GM18858 (cell line): ENCODE results near the gene KRT37.
"Not testable (repeated sequence)": the region's sequence is repeated elsewhere in the genome, so short reads cannot be mapped to it uniquely, and the experiment has no call there.

Source experiments
- ATAC-seq: cut with Tn5 transposase; IDR thresholded peaks from one replicate; pipeline ENCODE4 v1.9.1; 2021; ENCODE audit not compliant: unreplicated experiment

The KRT37 gene

DNA sequence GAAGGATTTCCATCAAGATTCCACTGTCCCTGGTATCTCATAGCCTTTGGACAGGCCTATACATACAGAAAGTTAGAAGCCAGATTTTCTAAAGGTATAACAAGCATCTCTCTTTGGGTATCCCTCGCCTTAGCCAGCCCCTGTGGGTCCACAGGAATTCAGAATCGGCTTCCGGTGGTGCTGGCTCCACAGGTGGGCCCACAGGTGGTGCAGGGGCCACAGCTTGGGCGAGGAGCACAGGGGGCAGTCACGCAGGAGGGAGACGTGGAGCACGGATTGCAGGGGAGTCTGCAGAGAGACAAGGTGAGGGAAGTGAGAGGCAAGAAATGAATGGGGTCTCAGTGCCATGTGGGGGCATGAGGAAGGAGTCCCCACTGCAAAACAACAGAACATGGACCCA lies 12.9 kb upstream of the KRT37 start:
- no peak for ATAC-seq

DNA sequence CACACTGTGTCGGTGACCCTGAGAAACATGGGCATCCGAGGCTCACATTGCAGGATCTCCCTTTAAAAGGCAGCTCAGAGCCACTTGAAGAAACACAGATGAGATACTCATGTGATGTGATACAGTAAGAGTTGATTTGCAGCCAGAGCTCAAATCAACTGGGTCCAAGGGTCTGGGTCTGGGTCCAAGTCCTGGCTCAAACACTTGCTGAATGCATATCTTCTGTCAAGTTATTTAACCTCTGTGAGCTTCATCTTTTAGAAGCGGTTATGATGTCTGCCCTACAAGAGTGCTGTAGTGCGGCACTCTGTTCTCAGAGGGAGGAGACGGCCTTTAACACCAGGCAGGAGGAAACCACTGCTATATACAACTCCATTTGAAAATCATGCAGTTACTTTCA lies 10.0 kb upstream of the KRT37 start:
- ATAC-seq, result no peak

DNA sequence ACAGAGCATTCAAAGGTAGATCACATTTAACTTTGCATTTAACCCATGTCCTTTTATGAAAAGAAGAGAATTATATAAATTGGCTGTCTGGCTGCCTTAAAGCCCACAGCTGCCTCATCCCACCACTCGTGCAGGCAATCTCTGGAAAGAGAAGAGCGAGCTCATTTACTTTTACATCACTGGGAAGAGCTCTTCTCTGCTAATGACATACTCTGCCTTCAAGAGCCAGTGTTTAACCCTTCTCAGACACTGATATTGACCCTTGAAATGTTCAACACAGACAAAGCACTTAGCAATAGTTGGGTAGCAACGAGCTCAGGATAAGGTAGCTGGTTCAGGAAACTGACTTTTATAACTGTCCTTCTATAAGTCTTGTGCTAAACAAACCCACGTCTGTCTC lies 9.6 kb upstream of the KRT37 start:
- ATAC-seq, result no peak

DNA sequence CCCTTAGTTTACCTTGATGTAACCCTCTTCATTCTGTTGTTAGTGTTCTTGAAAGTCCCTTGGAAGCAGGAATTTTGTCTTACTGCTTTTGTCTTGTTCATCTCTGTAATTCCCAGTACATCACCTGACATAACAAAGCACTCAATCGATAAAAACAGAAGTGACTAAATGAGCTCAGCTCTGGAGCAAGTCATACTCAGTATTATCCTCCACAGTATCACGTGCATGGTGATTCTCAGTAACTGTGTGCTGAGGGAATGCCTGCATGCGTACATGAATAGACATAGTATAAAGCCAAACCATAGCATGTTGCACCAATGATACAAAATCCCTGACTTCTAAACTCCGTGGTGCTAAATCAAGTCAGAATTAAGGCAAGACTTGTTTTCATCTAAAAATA lies 9.2 kb upstream of the KRT37 start:
- ATAC-seq, result no peak

DNA sequence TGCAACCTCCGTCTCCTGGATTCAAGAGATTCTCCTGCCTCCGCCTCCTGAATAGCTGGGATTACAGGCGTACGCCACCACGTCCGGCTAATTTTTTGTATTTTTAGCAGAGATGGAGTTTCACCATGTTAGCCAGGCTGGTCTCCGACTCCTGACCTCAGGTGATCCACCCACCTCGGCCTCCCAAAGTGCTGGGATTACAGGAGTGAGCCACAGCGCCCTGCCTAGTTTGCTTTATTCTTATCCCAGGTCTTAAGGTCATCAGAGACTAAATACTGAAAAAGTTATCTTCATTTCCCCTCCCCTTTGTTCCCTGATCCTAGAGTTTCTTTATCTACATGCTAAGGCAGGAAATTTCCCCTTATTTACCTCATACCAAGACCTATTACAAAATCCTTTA lies 6.0 kb upstream of the KRT37 start:
- not testable (repeated sequence) for ATAC-seq

DNA sequence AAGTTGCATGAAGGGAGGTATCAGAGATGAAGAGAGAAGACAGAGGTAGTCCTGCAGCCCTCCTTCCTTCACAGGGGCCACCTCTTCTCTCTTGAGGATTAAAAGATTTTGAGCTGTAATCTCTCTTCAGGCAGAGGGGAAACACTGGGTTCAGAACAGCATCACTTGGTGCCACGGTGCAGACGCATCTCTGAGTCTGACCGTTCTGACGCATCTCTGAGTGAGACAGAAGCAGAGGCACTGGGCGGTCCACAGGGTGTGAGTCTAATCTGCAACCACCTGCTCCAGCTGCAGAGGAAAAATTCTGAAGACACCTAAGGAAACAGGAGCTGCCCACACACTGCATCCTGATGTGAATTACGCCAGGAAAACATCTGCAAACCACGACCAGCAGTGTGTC lies 5.3 kb upstream of the KRT37 start:
- no peak for ATAC-seq

DNA sequence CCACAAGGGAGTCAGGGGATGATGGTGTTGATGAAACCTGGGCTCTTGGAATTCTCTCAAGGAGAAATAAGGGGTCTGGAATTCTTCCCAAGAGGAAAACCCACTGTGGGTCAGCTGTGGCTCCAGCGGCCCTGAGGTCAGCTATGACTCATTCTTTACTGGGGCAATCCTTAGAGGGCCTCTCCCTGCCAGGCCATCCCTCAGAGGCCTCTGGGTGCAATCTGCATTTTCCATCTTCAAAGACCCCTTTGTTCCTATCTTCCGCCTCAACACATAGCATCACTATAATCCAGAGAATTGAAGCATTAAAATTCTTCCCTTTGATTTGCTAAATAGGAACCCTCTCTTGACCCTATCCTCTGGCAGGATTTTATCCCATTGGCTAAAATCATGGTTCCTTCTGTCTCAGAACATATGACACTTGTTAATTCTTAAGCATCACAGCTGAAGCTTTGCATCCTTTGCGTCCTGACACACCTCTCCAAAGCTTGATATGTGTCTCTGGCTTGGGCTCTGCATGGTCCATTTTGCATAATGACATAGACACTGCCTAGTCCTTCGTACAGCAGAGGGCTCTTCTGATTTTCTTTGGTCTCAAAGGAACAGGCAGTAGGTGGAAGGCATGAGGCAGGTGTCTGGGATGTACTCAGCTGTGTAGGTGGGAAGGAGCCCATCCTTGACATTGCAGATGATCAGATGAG lies 4.4 kb upstream of the KRT37 start:
- ATAC-seq, result no peak

DNA sequence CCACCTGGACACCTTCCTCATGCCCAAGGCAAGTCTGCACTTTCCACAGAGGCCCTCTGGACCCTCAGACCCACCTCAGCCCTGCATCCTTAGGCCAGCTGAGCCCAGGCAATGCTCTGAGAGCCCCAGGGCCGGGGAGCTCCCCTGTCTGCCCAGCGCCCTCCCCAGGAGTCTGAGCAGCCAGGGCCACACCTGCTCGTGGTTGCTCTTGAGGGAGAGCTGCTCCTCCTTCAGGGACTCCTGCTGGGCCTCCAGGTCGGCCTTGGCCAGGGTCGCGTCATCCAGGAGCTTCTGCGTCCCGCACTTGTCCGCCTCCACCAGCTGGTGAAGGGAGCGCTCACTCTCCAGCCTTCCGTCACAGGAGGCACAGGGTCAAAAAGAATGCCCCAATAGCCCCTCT lies 1.8 kb downstream of the KRT37 start:
- not testable (repeated sequence) for ATAC-seq

DNA sequence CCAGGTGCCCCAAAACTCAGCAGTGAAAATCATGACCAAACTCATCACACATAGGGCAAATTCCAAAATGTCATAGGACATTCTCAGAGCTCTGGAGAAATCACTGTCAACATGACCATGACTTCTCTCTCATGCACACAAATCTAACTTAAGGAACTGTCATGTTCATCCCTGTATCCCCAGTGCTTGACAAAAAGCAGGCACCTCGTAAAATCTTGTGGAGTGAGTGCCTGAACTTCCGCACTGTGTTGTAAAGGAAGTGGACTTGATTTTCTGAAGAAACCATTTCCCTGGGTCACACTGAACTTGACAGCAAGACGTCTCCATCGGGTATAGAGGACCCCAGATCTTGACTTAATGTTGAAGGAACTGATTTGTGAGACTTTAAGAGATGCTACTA lies 2.8 kb downstream of the KRT37 start:
- no peak for ATAC-seq

DNA sequence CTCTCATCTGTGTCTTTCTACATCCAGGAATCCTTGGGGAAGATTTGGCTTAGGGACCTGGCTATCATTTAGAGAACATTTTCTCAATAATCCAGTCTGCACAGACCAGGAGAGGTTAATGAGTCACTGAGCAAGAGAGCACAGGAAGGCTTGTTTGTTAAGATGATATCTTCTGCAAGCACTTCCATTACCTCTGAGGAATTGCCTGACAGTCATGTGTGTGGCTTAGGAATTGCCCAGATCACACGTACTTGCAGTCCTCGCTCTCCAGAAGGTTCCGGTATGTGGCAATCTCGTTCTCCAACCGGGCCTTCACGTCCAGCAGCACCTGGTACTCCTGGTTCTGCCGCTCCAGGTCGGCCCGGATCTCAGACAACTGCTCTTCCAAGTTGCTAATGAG lies 3.3 kb downstream of the KRT37 start:
- ATAC-seq, result no peak

DNA sequence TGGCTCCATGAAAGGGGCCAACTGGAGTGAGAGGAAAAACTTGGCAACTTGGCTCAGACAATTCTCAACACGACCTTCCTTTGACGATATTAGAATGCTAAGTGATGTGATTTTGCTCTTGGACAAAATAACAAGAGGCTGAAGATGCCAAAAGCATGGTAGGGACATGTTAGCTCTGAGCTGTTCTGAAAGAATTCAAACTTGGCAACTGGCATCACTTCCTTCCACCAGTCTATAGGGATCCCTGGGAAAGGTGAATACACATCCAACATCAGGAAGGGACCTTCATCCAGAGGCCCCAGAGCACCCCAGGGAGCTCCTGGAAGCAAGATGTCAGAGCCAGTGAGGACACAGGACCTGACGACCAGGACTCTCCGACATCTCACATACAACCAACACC lies 4.3 kb downstream of the KRT37 start:
- no peak for ATAC-seq

DNA sequence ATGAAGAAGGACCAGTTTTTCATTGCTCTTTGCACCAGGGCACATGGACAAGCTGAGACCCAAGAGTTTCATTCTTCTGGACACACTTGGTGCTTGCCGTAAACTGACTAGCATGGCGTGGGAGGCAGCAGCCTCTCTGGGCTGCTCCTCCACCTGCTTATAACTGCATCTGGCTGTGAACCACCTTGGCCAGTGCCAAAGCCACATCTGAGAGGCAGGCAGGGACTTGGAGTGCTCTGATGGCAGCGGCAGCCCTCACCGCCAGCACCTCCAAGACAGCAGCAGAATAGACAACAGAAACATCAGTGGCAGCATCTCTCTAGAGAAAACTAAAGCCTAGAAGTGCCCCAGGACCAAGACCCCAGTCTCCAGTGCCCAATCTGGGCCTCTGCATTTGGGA lies 4.7 kb downstream of the KRT37 start:
- no peak for ATAC-seq

DNA sequence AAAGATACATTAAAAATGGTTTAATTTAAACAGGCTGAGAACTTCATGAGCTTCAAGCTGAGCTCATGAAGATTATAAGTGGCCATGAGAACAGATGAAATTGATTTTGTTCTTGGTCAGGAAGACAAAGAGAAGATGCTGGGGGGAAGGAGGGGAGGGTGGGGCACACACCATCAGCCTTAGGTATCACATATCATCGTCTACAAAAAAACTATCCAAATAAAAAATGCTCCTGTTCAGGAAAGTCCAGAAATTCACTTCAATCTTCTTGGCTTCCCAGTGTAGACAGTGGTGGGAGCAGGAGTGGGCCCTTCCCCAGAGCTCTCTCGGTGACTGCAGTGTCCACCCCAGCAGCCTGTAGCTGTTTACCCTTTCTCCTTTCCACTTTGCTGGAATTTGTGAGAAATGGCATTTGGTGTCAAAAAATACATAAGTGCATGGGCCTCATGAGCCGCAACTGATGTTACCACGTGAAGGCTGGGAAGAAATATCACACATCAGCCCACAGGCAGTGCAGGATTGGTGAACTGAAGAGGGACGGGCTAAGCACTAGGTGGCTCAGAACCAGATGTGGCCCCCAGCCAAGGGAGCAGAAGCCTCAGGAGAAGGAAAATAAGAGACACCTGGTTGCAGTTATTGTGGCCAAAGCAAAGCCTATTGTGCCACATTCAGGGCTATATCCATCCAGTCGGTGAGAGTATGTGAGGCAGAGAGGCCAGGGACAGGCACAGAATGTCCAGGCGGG lies 6.1 kb downstream of the KRT37 start:
- ATAC-seq, result no peak

DNA sequence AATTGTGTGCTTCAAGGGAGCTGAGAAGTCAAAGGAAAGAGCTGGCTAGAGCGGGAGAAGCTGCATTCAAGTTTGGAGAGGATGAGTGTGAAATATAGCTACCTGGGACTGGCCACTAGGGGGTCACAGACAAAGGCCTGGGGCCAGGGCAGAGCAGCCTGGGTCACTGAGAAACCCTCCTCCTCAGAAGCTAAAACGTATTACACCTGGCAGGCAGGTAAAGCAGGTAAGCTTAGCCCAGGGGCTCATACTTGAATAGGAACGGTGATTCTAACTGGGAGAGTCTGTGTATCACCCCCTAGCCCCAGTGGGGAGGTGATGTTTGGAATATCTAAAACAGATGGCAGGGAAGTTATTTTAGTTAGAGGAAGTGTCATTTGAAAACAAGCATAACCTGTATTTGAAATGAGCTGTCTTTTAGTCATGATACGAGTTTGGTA lies 6.8 kb downstream of the KRT37 start:
- no peak for ATAC-seq

DNA sequence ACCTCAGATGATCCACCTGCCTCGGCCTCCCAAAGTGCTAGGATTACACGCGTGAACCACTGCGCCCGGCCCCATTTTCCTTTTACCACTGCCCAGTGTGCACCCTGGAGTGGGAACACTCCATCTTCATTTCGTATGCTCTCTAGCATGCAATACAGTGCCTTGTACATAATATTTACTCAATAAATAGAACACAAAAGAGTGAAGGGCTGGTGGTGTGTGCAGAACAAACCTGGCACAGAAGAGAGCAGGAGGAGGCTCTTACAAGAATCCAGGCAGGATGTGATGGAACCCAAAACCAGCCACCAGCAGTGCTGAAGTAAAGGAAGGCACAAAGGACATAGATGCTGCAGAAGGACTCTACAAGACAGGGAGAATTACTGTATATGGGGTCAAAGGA lies 7.3 kb downstream of the KRT37 start:
- no peak for ATAC-seq

DNA sequence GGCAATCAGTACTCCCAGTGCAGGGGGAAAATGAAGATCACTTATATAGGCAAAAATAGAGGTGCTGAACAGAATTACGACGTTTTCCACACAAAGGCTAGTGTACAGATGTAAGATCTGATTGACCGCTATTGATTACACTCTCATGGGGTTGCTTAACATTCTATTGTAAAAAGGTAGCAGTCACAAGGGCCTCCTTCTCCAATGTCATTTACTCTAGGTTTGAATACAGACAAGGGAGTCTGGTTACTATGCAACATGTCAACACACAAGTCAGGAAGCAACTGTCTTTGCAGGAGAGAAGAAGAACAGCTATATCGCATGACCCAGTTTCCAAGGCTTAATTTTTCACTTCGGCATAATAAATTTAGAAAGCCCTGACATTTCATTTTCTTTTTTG lies 7.9 kb downstream of the KRT37 start:
- no peak for ATAC-seq

DNA sequence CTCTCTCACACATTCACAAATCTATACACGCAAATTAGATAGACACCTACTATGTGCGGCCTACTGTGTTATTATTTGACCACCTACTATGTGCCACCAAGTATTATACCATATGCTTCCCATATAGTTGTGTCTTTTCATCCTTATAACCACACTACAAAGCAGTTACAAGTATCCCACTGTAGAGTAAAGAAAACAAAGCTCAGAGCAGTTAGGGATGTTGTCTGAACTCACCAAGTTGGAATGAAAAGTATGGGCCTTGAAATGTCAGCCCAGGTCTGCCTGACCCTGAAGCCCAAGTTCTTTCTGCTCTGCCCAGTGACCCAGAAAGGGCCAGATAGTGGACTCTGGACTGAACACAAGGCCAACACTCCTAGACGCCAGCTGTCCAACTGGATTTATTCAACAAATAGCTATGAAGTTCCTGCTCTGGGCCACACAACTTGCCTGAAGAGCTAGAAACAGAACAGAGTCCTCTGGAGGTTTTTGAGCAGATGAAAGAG lies 8.5 kb downstream of the KRT37 start:
- no peak for ATAC-seq

DNA sequence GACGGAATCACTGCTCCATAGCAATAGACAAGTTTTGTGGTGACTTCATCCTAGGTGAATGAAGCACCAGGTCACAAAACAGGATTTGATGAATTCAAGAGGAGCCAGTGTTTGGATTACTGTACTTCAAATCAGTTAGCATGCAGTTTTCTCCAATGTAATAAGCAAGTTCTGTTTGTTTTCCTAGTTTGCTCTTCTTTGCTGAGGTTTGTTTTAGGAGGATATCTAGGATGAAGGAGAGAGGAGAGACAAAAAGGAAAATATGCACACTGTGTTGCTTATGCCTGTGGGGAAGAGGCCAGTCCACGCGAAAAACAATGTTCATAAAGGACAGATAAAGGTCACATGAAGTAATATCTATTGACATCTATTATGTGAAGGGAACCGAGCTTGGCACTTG lies 9.0 kb downstream of the KRT37 start:
- no peak for ATAC-seq

DNA sequence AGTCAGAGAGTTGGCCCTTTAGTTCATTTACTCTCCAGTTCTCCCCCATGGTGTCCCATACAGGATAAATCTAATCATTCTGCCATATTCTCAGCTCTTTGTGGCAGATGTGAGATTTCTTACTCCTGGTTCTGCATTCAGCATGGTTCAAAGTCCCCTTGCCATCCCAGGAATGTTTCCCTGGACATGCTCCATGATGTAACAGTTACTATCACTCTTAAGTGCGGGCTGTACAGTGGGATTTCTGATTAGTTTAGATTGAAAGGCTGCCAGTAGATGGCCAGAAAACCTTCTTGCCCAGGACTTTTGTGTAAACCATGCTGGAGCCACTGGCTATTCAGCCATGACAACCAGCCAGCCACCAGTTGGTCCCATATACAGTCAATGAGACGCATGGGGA lies 10.4 kb downstream of the KRT37 start:
- ATAC-seq, result no peak

DNA sequence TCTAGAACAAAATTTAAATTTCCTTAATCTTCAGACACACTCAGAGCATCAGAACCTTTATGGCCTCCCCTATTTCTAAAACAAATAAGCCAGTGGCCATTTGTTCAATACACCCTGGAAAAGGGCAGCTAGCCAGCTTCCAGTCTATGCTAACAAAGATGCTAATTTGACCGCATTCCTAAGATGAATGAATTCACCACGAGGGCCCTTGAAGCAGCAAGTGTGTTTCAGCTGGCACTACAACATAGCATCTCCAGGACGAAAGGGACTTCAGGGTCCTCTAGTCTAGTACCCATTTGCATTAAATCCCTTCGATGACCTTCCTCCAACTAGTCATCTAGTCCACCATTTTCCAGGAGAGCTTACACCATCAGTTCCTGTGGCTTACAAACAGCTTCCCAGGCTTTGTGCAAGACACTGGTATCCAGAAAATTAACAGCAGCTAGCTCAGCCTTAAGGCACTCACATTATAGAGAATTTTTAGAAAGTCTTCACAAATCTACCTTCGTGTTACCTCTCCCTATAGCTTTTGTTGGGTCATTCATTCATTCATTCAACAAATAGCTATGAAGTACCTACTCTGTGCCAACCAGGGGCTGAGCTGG lies 10.9 kb downstream of the KRT37 start:
- ATAC-seq, result no peak

DNA sequence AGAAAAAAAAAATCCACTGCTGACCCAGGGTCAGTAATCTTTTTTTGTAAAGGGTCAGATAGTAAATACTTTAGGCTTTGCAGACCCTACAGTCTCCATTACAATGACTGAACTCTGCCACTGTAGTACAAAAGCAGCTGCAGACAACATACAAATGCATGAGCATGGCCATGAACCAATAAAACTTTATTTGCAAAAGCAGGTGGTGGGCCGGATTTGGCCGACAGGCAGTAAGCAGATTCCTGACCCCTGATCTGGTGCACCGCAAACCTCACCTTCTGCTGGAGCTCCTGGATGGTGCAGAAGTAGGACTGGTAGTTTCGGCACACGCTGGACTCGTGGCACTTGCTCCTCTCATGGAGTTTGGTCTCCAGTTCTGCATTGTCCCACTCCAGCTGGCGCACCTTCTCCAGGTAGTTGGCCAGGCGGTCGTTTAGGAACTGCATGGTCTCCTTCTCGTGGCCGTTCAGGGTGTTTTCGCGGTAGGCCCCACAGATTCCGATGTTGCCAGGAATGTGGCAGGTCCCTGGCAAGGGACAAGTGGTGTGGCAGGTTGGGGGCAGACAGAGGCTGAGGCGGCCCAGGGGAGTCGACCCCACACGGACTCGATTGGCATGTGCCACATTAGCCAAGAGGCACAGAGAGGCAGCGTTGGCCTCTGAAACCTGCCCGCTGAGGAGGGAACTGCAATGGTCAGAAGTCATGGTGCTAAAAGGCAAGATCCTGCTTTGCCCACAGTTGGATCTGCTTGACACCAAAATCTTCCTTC lies 13.1 kb downstream of the KRT37 start:
- ATAC-seq, result no peak
